Uterus (tissue), 4 donors: ENCODE results near the gene LMOD2. TPM values are rescaled to one million over a fixed set of nuclear protein-coding genes. Genes with fewer than 3 reads are reported as not detected.

Source experiments
- DNase-seq, 2 donors: peaks; one replicate each; pipeline ENCODE4 v3.0.0-alpha.2; 2019 to 2020
- H3K27ac ChIP-seq, 2 donors: fragments of 200-600 bp; sonication (generic); 1 replicate in 1 of 2; 2 replicates in 1 of 2; pipeline ENCODE4 v1.5.1; 2016 to 2018
- H3K27me3 ChIP-seq, 2 donors: fragments of 200-600 bp; sonication (generic); one replicate each; pipeline ENCODE4 v1.5.1; 2018 to 2019; ENCODE audit warnings: control low read depth in 1 of 2
- H3K36me3 ChIP-seq, 2 donors: fragments of 200-600 bp; sonication (generic); one replicate each; pipeline ENCODE4 v1.5.1; 2019; ENCODE audit warnings: control low read depth in 1 of 2
- H3K4me1 ChIP-seq, 2 donors: fragments of 200-600 bp; sonication (generic); one replicate each; pipeline ENCODE4 v1.5.1; 2018 to 2019; ENCODE audit warnings: control low read depth in 1 of 2
- H3K4me3 ChIP-seq, 2 donors: fragments of 200-600 bp; sonication (generic); 1 replicate in 1 of 2; 2 replicates in 1 of 2; pipeline ENCODE4 v1.5.1; 2018 to 2019; ENCODE audit warnings: mild to moderate bottlenecking in 1 of 2
- H3K9me3 ChIP-seq, 2 donors: fragments of 200-600 bp; sonication (generic); one replicate each; pipeline ENCODE4 v1.5.1; 2019; ENCODE audit warnings: control low read depth in 1 of 2
- CTCF ChIP-seq, 4 experiments: fragments of 200-600 bp in 2 of 4; fragments of 450-650 bp in 2 of 4; sonication (generic) in 2 of 4; IDR thresholded peaks; one replicate each; pipeline ENCODE4 v1.5.1; 2016 to 2019; ENCODE audit warnings: antibody characterized with exemption in 4 of 4, mild to moderate bottlenecking in 2 of 4, moderate library complexity in 1 of 4
- POLR2A ChIP-seq, 2 donors: fragments of 450-650 bp; IDR thresholded peaks; one replicate each; pipeline ENCODE4 v1.6.1; 2016; ENCODE audit warnings: antibody characterized with exemption in 2 of 2, mild to moderate bottlenecking in 1 of 2, moderate library complexity in 1 of 2
- intact Hi-C: fragments of 100-400 bp; cut with DNase I; formaldehyde crosslinking; loops from one replicate; pipeline ENCODE4 v1.15.1; 2023; ENCODE audit warnings: low total_unique reads
- total RNA-seq, 4 donors: library from RNA; depleted of rRNA in 3 of 4; stranded (reverse); fragments of >200 nt in 3 of 4; gene quantifications; one replicate each; pipeline versions ENCODE4 v1.1.0 to v1.2.4, GENCODE V29; 2014 to 2023
- donor health status: DM: yes; HTN: yes; CAD: no.

Gene LMOD2
- total RNA-seq, 4 donors from 2014 or later = 0.52 TPM; not detected in 3

GRCh38 chr7:123615344-123615743 lies 40.3 kb upstream of the LMOD2 start:
- Histone ChIP-seq H3K4me1 (no peaks in the 10 kb centered on the region), H3K36me3 (no peaks in the 10 kb centered on the region), H3K27me3 (no peaks in the 10 kb centered on the region), H3K4me3 (no peak overlapping the region), H3K27ac (no peak overlapping the region), H3K9me3 (no peaks in the 10 kb centered on the region)
- intact Hi-C loops = no loop called here
- DNase-seq = no peak
- TF ChIP-seq CTCF (IDR thresholded peaks at IDR 0.05) (no peak), POLR2A (IDR thresholded peaks at IDR 0.05) (no peak)

GRCh38 chr7:123616223-123616622 lies 39.4 kb upstream of the LMOD2 start:
- intact Hi-C loops = no loop called here
- no peak for DNase-seq
- TF ChIP-seq POLR2A (IDR thresholded peaks at IDR 0.05) (no peak), CTCF (IDR thresholded peaks at IDR 0.05) (no peak)
- Histone ChIP-seq H3K9me3 (no peaks in the 10 kb centered on the region), H3K27me3 (no peaks in the 10 kb centered on the region), H3K36me3 (no peaks in the 10 kb centered on the region), H3K4me1 (no peaks in the 10 kb centered on the region), H3K4me3 (no peak overlapping the region), H3K27ac (no peak overlapping the region)

DNA sequence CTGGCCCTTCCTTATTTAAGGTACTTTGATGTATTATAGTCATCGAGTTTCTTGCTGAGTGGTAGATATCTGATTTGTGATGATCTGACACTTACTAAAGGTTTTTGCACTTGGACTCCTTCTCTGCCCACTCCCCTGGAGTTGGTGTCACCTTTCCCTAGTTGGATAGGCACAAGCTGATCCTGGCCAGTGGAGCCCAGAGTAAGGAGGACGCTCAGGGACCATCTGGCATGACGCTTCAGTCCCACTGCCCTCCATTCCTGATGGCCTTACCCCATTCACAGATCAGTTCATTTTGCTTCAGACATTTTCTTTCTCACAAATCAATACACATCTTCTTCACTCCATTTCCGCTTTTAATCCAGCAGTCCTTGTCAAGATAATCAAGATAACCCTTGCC lies 34.0 kb upstream of the LMOD2 start:
- H3K4me1 ChIP-seq = no peaks in the 10 kb centered on the region
- H3K9me3 ChIP-seq = no peaks in the 10 kb centered on the region
- H3K36me3 ChIP-seq = no peaks in the 10 kb centered on the region
- TF ChIP-seq CTCF (IDR thresholded peaks at IDR 0.05) = no peak
- TF ChIP-seq POLR2A (IDR thresholded peaks at IDR 0.05) = no peak
- H3K27ac ChIP-seq = no peak overlapping the region
- H3K27me3 ChIP-seq = no peaks in the 10 kb centered on the region
- intact Hi-C loops = no loop called here
- no peak overlapping the region for H3K4me3 ChIP-seq
- no peak for DNase-seq

DNA sequence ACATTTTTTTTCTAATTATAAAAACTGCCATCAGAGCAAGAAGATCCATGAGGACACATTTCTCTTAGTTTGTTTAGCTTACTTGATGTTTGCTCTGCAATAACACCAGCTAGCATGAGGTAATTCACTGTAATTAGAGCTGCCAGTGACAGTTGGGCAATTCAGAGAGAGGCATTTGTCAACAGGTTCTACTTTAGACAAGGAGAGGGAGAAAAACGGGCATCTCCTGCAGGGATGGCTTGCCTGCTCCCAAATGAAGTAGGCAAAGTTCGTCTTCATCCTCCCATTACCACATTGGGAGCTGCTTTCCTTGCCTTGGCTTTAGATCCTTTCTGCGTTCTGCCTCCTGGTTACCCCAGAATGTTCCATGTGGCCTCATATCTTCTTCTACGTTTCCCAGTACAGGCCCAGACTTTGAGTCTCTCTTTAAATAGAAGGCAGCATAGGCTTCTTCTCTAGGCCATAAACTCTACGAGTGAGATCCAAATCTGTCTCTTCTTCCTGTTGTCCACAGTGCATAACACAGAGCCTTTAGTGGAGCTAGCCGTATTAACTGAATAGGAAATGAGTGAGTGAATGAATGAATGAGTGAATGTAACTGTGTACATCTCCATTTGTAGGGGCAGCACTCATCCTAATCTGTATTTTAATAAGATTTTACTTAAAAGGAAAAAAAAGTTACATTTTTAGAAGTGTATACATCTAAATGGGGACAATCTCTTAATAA lies 32.8 kb upstream of the LMOD2 start:
- DNase-seq = no peak

More for the DNA sequence above, 32.8 kb upstream of the LMOD2 start:
- H3K27me3 ChIP-seq = no peaks in the 10 kb centered on the region
- H3K4me1 ChIP-seq = no peaks in the 10 kb centered on the region
- no peak overlapping the region for H3K4me3 ChIP-seq
- H3K9me3 ChIP-seq = no peaks in the 10 kb centered on the region
- intact Hi-C loops = no loop called here
- TF ChIP-seq POLR2A (IDR thresholded peaks at IDR 0.05) (no peak), CTCF (IDR thresholded peaks at IDR 0.05) (no peak)
- H3K36me3 ChIP-seq = no peaks in the 10 kb centered on the region
- H3K27ac ChIP-seq = no peak overlapping the region
